ENCODE results near the gene KLHL18. TPM values are rescaled to one million over a fixed set of nuclear protein-coding genes. Genes with fewer than 3 reads are reported as not detected.

The KLHL18 gene
- total and polyA plus RNA-seq, 2 of the 4 experiments (the other 2 are of a cell fraction): 29.1 to 76.2 TPM

- Histone ChIP-seq H3K79me1 (ENCODE audit: low read depth in 1 of 2, low read length in 2 of 2) (peaks cover 30 to 66% of the 10 kb centered on the region in 2 experiments; a peak in 3 of 4 replicates), H3K4me2 (ENCODE audit: low read depth, low read length) (peak overlapping the region; percentile 87), H2BK15ac (ENCODE audit: low read depth, low read length) (no peak overlapping the region), H4K20me1 (ENCODE audit: insufficient read depth, low read length) (peaks cover 12% of the 10 kb centered on the region), H4K8ac (ENCODE audit: low read depth in 2 of 2, low read length in 2 of 2) (peak overlapping the region in 1 of 2 experiments; percentile 92; a peak in 1 of 4 replicates), H2BK120ac (ENCODE audit: low read depth, low read length) (no peak overlapping the region), H2AK9ac (replicated peaks; ENCODE audit: low read depth, low read length, poor library complexity) (peak overlapping the region; percentile 31), H3K4me1 (ENCODE audit: control insufficient read depth, insufficient read depth, low read length) (peaks cover 4% of the 10 kb centered on the region; the same call in 1 of the 2 replicates), H3K4me3 (ENCODE audit: insufficient read depth, low read depth, low read length) (peak overlapping the region; percentile 60), H2BK5ac (ENCODE audit: low read depth, low read length, poor library complexity, severe bottlenecking) (no peak overlapping the region), H3K56ac (ENCODE audit: extremely low read depth, insufficient read depth, low read length) (peak overlapping the region; percentile 61; the same call in 1 of the 2 replicates), H3K9ac (ENCODE audit: low read depth, low read length) (peak overlapping the region; percentile 92), H3K4ac (ENCODE audit: low read depth, low read length) (peak overlapping the region; percentile 38; the same call in 1 of the 2 replicates), H3K9me1 (ENCODE audit: insufficient read depth, low read length) (peaks cover 8% of the 10 kb centered on the region), H3K18ac (ENCODE audit: low read depth, low read length) (no peak overlapping the region), H3K27me3 (ENCODE audit: control insufficient read depth, insufficient read depth, low read length) (no peaks in the 10 kb centered on the region), H4K91ac (ENCODE audit: insufficient read depth, low read depth, low read length) (0 out of 2 replicates have a peak overlapping the region, but pooled peaks have one; percentile 51), H4K5ac (ENCODE audit: low read depth, low read length) (no peak overlapping the region), H3K9me3 (ENCODE audit: control insufficient read depth, insufficient read depth, low read length) (no peaks in the 10 kb centered on the region), H3K23ac (ENCODE audit: low read depth, low read length) (peak overlapping the region; percentile 84), H2BK20ac (ENCODE audit: low read depth, low read length) (no peak overlapping the region), H3K27ac (ENCODE audit: insufficient read depth, low read length) (peak overlapping the region; percentile 12), H3K36me3 (ENCODE audit: control insufficient read depth, insufficient read depth, low read length) (peaks cover 4% of the 10 kb centered on the region), H2AFZ (replicated peaks; ENCODE audit: low read length, poor library complexity) (peak overlapping the region; percentile 79), H2AK5ac (ENCODE audit: low read depth, low read length) (peak overlapping the region; percentile 65), H3K14ac (replicated peaks; ENCODE audit: low read depth, low read length) (peak overlapping the region; percentile 29)
- no TSS peak for BruUV-seq (replicated peaks)
- in situ Hi-C loops (cut with MboI; ENCODE audit: low sequenced_read_pairs) (no loop called here), dilution Hi-C loops (cut with HindIII; ENCODE audit: low sequenced_read_pairs, unreplicated experiment) (no loop called here), intact Hi-C loops (cut with micrococcal nuclease) (loop anchor here (2.0 kb wide), 1 partner anchor 31 kb away; no protein-coding TSS in a partner anchor)
- TF ChIP-seq MAZ (IDR thresholded peaks at IDR 0.05; ENCODE audit: borderline replicate concordance, low read depth, low read length) (no peak), MXI1 (IDR thresholded peaks at IDR 0.05; ENCODE audit: borderline replicate concordance, low read depth, low read length) (peak; percentile 79; the same call in 1 of the 2 replicates)
- 11% methylated on average over 3 of the region's 12 CpGs; no CpG with 5 or more reads in 1 of the 2 experiments for WGBS, 2 experiments (ENCODE audit: extremely low coverage in 2 of 2, insufficient read length in 1 of 2)
- no peak for DNase-seq
- ChIA-PET CTCF (no interaction called here), POLR2A (ENCODE audit: unreplicated experiment) (interaction anchor here (0.6 kb wide), 1 partner anchor 310 kb away, joined by 6 read pairs; no protein-coding TSS in a partner anchor)
- no peak for ATAC-seq (ENCODE audit: low read depth)
These were observed 1.0 kb downstream of the KLHL18 start for GRCh38 chr3:47283591-47284364.

Measured in IMR-90 (cell line).